HG02870 (cell line): ENCODE data around the gene SEMA6A.

Experiments used
- ATAC-seq: cut with Tn5 transposase; IDR thresholded peaks from one replicate; pipeline ENCODE4 v1.9.1; 2021; ENCODE audit warnings: mild to moderate bottlenecking, moderate library complexity; ENCODE audit not compliant: unreplicated experiment

SEMA6A gene

DNA sequence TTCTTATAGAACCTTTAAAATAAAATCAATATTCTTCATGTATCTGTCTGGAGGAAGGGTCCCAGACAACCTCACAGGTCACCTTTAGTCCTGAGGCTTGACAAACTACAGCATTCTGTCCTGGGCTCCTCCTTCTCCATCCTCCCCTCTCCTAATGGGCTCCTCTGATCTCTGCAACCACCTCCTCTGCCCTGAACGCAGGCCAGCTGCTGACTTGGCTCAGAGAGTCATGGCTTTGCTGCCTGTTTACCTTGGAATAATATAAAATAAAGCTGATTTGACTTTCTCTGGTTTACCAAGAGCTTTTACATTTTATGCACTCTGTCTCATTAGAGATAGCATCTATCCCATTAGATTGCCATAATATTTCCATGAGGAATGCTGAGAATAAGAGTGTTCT, 159.4 kb downstream of the SEMA6A start:
- no peak for ATAC-seq

DNA sequence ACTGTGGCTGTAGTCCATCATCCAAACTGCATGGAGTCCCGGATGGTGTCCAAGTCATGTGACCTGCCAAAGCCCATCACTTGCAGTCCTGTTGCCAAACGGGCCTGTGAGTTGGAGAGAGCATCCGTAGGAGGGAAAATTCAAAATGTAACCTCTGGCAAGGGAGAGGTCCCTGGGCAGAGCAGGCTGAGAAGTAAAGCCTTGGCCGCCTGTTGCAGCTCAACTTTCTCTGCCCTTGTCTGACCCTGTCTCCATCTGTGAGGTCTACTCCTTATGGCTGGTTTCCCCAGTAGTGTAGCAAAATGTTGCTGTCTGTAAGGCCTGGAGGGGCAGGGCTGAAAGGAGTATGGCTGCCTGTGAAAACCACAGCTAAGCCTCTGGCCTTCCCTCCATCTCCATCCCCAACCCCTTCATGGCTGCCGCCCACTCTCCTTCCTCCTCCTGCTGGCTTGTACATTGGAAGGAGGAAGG, 163.5 kb downstream of the SEMA6A start:
- ATAC-seq: no peak

DNA sequence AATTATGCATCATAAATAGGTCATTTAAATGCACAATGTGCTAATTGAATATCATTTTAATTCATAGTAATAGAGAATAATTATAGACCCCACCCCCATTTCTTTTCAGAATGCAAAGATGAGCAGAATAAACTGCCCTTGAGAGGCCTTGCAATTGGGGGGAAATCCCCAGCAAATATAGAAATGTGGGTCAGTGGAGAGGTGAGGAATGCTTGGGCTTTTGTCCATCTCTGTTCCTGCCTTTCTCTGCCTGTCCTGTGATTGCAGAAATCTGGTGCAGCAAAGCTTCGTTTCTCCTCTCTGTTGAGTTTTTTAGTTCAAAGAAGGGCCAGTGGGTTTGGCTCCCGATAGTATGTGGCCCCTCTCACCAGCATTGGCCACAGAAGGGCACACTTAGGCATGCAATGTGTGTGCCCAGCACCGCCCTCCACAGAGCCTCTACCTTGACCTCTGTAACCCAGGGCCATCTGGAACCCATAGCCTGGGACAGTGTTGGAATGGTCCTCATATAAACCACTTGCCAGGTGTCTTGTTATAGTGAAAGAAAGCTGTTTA, 164.2 kb downstream of the SEMA6A start:
- no peak for ATAC-seq

- ATAC-seq: no peak
Measured at GRCh38 chr5:116409591-116410296, 164.9 kb downstream of the SEMA6A start.

DNA sequence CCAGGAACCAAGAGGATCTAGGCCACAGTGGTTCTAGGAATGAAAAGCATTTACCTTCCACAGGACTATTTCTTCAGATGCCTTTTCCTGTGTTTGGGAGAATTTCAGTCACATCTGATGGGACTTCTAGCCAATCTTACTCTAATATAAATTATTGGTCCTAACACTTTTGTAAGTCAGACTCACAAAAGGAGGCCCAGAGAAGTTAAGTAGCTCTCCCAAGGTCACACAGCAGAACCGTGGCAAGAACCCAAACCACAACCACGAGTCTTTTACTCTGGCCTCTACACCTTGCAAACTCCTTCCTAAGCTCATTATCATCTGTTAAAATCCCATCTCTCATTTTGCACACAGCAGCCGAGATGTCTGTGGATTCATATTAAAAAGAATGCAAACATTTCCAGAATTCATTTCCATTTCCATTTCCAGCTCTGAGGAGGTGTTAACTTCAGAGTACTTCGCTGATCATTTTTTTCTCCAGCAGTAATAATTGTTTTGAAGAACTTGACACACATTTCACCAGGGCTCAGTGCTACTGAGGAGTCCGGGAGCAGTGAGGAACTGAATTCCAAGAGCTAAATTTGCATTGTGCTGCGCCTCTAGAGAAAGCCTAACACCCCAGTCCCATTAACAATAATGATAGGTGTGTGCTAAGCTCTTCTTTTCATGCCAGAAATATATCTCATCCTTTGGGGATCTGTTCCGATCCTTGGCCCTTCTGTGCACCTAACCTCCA, 168.1 kb downstream of the SEMA6A start:
- no peak for ATAC-seq

GRCh38 chr5:116404792-116405191, 169.8 kb downstream of the SEMA6A start:
- no peak for ATAC-seq

GRCh38 chr5:116404016-116404415, 170.6 kb downstream of the SEMA6A start:
- no peak for ATAC-seq

- ATAC-seq: no peak
Measured at GRCh38 chr5:116402235-116402634, 172.4 kb downstream of the SEMA6A start.

- ATAC-seq: no peak
Measured at GRCh38 chr5:116401576-116401975, 173.0 kb downstream of the SEMA6A start.

GRCh38 chr5:116396476-116397099, 178.0 kb downstream of the SEMA6A start:
- ATAC-seq: no peak

DNA sequence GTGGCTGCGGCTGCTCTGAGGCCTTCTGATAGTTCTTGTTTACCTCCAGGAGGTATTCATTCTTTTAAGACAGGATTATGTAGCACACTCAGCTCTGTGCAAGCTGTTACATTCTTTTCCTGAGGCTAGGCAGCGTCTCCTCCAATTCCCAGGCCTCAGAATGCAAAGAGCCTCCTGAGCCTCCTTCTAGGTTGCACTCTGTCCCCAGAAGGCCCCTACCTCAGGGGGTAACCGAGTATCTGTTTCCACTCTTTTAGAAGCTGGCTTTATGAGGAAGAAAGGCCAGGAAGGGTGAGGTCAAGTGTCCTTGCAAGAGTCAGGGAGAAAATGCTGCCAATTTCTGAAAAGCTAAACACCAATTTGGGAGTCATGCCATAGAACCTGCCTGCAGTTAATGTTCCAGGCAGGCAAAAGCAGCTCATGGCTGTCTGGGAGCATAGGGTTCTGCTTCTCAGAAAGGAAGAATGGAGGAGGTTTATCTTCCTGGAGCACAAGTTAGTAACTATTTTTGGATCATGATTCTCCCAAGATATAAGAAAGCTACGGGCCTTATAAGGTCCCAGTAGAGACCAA, 178.9 kb downstream of the SEMA6A start:
- no peak for ATAC-seq

DNA sequence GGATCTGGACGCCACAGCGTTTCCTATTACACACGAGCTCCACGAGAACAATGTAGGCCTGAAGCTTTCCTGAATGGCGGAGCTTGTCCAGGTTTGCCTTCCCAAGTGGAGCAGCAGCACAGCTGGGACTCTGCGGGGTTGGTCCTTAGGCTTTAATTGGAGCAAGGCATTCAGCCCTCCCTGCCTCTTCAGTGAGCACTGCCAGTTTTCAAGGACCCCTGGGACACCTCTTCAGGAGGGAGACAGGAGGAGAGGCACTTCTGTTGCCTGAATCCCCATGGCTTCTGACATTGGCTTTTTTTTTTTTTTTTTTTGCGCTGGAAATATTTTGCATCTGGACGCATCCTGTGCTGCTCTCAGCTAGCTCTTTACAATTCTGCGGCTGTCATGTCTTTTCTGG, 179.4 kb downstream of the SEMA6A start:
- ATAC-seq: no peak

DNA sequence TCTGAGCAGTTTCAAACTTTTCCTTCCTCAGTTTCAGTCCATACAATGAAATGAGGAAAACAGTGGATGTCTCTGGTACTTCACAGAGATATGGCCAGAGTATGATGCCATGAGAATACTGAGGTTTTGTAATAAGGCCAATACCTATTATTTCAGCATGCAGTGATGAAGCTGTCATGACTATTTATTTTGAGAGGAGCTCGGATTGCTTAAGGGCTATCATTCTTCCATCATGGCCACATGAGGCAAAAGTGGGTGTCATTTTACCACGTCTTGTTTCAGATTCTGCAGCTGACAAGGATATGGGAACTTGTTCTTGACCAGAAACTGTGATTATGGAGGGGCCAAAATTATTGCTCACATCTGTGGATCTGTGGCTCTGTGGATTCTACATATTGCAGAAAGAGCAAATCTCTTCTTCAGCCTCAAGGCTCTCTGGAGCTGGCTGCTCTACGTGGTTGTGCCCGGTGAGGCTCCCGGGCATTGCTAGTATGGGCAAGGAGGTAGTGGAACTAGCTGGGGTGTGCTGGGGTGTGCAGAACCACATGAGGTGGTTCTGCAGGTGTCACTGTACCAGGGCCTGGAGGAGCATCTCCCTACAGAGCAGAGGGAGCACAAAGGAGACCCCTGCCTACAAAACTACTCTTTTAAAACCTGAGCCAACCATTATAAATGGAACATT, 180.3 kb downstream of the SEMA6A start:
- ATAC-seq: no peak
